K562 (cell line): ENCODE results near the gene GNAQ. TPM values are rescaled to one million over a fixed set of nuclear protein-coding genes. Genes with fewer than 3 reads are reported as not detected.

ENCODE experiments used
- ATAC-seq: fragments of 200-7000 bp; cut with Tn5 transposase; 3 replicates; pipeline ENCODE4 v1.9.1; 2020; ENCODE audit warnings: moderate library complexity
- BruUV-seq: library from RNA; stranded (reverse); fragments of 400-500 nt; replicated peaks from 2 replicates; lab custom pipeline; 2021; lab: Mats Ljungman, UMichigan
- CTCF ChIA-PET: fragments of 300-600 bp; formaldehyde crosslinking; extraction: SDS; loops from one replicate; lab custom pipeline; 2021; ENCODE audit warnings: low intra/inter-chr PET ratio; lab: Yijun Ruan, JAX
- POLR2A ChIA-PET: fragments of 300-600, 350-650 bp; sonication (Branson Sonifier 250); formaldehyde crosslinking; extraction: SDS; loops from one replicate; lab custom pipeline; 2021; ENCODE audit warnings: antibody characterized with exemption, inconsistent platforms; lab: Yijun Ruan, JAX
- DNase-seq, 4 experiments: peaks; one replicate each; pipeline versions ENCODE4 v3.0.0 to v3.0.0-alpha.2; 2011 to 2018; ENCODE audit warnings: low spot score in 3 of 4, mixed read lengths in 3 of 4; ENCODE audit errors: extremely low read depth in 1 of 4
- FAIRE-seq: peaks from 2 replicates; lab custom pipeline; 2011; peaks lifted over from hg19 to GRCh38; lab: Jason Lieb, UNC
- H2AFZ ChIP-seq: 2 replicates; pipeline ENCODE4 v1.6.0; 2011; ENCODE audit warnings: low read depth, low read length, control low read depth, inconsistent platforms
- H3K27ac ChIP-seq: fragments of 200-600 bp; 3 replicates; pipeline ENCODE4 v1.8.0; 2011; ENCODE audit warnings: low read depth, mild to moderate bottlenecking, control low read depth, inconsistent platforms, low read length, moderate library complexity, mixed read lengths; ENCODE audit errors: extremely low read depth
- H3K27me3 ChIP-seq, 2 experiments: fragments of 300-600 bp in 1 of 2; 2 replicates in 1 of 2; 3 replicates in 1 of 2; pipeline versions ENCODE4 v1.6.0 to v1.8.0; 2011; ENCODE audit warnings: inconsistent platforms in 2 of 2, low read length in 2 of 2, mild to moderate bottlenecking in 1 of 2, mixed read lengths in 1 of 2, moderate library complexity in 1 of 2; ENCODE audit not compliant: control insufficient read depth in 2 of 2, insufficient read depth in 2 of 2
- H3K36me3 ChIP-seq: fragments of 300-600 bp; 3 replicates; pipeline ENCODE4 v1.8.0; 2011; ENCODE audit warnings: mild to moderate bottlenecking, low read length, inconsistent platforms; ENCODE audit not compliant: control insufficient read depth, insufficient read depth
- H3K4me1 ChIP-seq, 2 experiments: fragments of 200-600 bp in 1 of 2; replicated peaks in 1 of 2; 2 replicates in 1 of 2; 3 replicates in 1 of 2; pipeline versions ENCODE4 v1.5.1 to v1.8.0; 2011; ENCODE audit warnings: inconsistent platforms in 2 of 2, low read length in 2 of 2, mild to moderate bottlenecking in 1 of 2, mixed read lengths in 1 of 2, moderate library complexity in 1 of 2; ENCODE audit not compliant: control insufficient read depth in 2 of 2, insufficient read depth in 2 of 2
- H3K4me2 ChIP-seq: 2 replicates; pipeline ENCODE4 v1.6.1; 2011; ENCODE audit warnings: low read length, control low read depth, inconsistent platforms, mixed read lengths; ENCODE audit not compliant: insufficient read depth
- H3K4me3 ChIP-seq: fragments of 200-600 bp; sonication (generic), shearing (Covaris generic); 2 replicates; pipeline ENCODE4 v1.5.1; 2016; ENCODE audit warnings: control low read depth, inconsistent platforms
- H3K79me2 ChIP-seq: fragments of 200-600 bp; 3 replicates; pipeline ENCODE4 v1.8.0; 2011; ENCODE audit warnings: low read length, inconsistent platforms; ENCODE audit not compliant: control insufficient read depth, insufficient read depth
- H3K9ac ChIP-seq, 2 experiments: 2 replicates each; pipeline versions ENCODE4 v1.6.0 to v1.6.1; 2011; ENCODE audit warnings: low read depth in 2 of 2, low read length in 2 of 2, control low read depth in 1 of 2, inconsistent platforms in 1 of 2, mild to moderate bottlenecking in 1 of 2, mixed read lengths in 1 of 2; ENCODE audit not compliant: insufficient read depth in 1 of 2
- H3K9me1 ChIP-seq: one replicate; pipeline ENCODE4 v1.6.0; 2011; ENCODE audit warnings: inconsistent platforms, mild to moderate bottlenecking, low read length, moderate library complexity; ENCODE audit not compliant: control insufficient read depth, insufficient read depth
- H3K9me3 ChIP-seq: replicated peaks from 2 replicates; pipeline ENCODE4 v1.5.1; 2011; ENCODE audit warnings: low read depth, low read length, inconsistent platforms; ENCODE audit not compliant: control insufficient read depth, insufficient read depth
- H4K20me1 ChIP-seq: replicated peaks from 2 replicates; pipeline ENCODE4 v1.6.1; 2011; ENCODE audit warnings: low read length, inconsistent platforms, mixed read lengths; ENCODE audit not compliant: control insufficient read depth, insufficient read depth
- CEBPB ChIP-seq: fragments of 450-650 bp; IDR thresholded peaks from 2 replicates; pipeline ENCODE4 v1.6.1; 2016; ENCODE audit warnings: missing genetic modification characterization, missing compliant biosample characterization
- KDM4B ChIP-seq, 2 experiments: fragments of 450-650 bp in 1 of 2; sonication (generic) in 1 of 2; IDR thresholded peaks; 2 replicates each; pipeline ENCODE4 v1.6.1; 2016 to 2017; ENCODE audit warnings: borderline replicate concordance in 2 of 2, antibody characterized with exemption in 1 of 2, low read depth in 1 of 2, mild to moderate bottlenecking in 1 of 2
- MAFG ChIP-seq: fragments of 450-650 bp; conservative IDR thresholded peaks from 2 replicates; pipeline ENCODE4 v1.6.1; 2016; ENCODE audit warnings: missing genetic modification characterization, missing compliant biosample characterization
- MCM7 ChIP-seq, 2 experiments: fragments of 450-650 bp; IDR thresholded peaks; 2 replicates each; pipeline ENCODE4 v1.6.1; 2016 to 2018
- MTF1 ChIP-seq: fragments of 250-450 bp; sonication (Bioruptor Pico); IDR thresholded peaks from 2 replicates; pipeline ENCODE4 v1.9.0; 2021; ENCODE audit warnings: moderate library complexity, mild to moderate bottlenecking, inconsistent platforms, borderline replicate concordance
- SMAD4 ChIP-seq: fragments of 250-450 bp; sonication (Bioruptor Pico); conservative IDR thresholded peaks from 2 replicates; pipeline ENCODE4 v1.8.0; 2021; ENCODE audit warnings: inconsistent platforms, mild to moderate bottlenecking, moderate library complexity
- ZNF551 ChIP-seq: fragments of 250-450 bp; sonication (Bioruptor Pico); IDR thresholded peaks from 2 replicates; pipeline ENCODE4 v1.5.0; 2021; ENCODE audit warnings: mild to moderate bottlenecking, moderate library complexity
- WGBS: fragments of 100-300 bp; shearing (Covaris generic); methylation state at CpG from one replicate; pipeline ENCODE4 v1.1.6; 2016; ENCODE audit warnings: low coverage, mixed read lengths; ENCODE audit not compliant: insufficient coverage; ENCODE audit errors: missing lambda C conversion rate; 5-methylcytosine and 5-hydroxymethylcytosine counted together
- in situ Hi-C: fragments of 300-500 bp; cut with MboI; formaldehyde crosslinking; loops from 4 replicates; pipeline ENCODE4 v1.15.0; 2018; ENCODE audit warnings: inconsistent platforms, mixed read lengths
- intact Hi-C: fragments of 100-400 bp; cut with micrococcal nuclease; formaldehyde crosslinking; loops from 2 replicates; pipeline ENCODE4 v1.14.2; 2022
- polyA plus RNA-seq, 8 experiments: library from polyadenylated mRNA; depleted of rRNA in 4 of 8; stranded (reverse) in 5 of 8; unstranded in 3 of 8; fragments of >200 nt; fragmentation: Nextera tagmentation in 2 of 8; fragmentation: Illumina TruSeq in 1 of 8; extraction: Ambion mirVana in 2 of 8; extraction: Trizol in 1 of 8; gene quantifications; 2 replicates each; pipeline versions ENCODE4 v1.2.1 to v1.2.3, GENCODE V29; 2011 to 2014; ENCODE audit warnings: inconsistent platforms in 1 of 8, missing spikeins in 1 of 8
- total RNA-seq, 7 experiments: library from RNA; depleted of rRNA in 6 of 7; stranded (reverse); fragments of >200 nt in 6 of 7; fragmentation: Illumina TruSeq in 2 of 7; extraction: Trizol in 2 of 7; gene quantifications; 2 replicates each; pipeline versions ENCODE4 v1.2.1 to v1.2.3, GENCODE V29; 2011 to 2021; ENCODE audit warnings: low replicate concordance in 1 of 7
- TF ChIP-seq, protein P1 (sequence below): fragments of 200-800 bp; sonication (Bioruptor generic); IDR thresholded peaks from 2 replicates; pipeline ENCODE4 v1.6.1; 2016; ENCODE audit warnings: missing genetic modification characterization, missing compliant biosample characterization

GNAQ gene
- total and polyA plus RNA-seq, 9 of the 15 experiments (the other 6 are each of a cell fraction or from before 2014, with no cell fraction given): 4.8 to 27.9 (median 17.5) TPM

DNA sequence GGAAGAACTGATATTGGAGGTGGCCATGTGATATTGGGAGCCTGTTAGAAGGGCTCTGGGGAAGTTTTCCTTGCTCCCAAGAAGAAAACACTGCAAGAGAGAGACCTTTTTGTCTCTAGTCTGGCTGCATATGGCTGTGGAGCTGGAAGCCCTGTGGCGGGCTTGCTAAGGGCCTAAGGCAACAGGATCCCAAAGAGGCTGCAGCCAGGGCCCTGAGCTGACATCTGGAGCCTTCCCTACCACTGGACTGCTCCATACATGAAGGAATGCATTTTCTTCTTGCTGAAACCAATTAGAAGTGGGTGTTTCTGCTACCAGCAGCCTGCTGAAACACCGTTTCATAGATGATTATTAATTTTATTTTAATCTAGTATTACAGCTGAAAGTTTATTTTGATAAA lies 42.2 kb downstream of the GNAQ start:
- no TSS peak for BruUV-seq

More for the DNA sequence above, 42.2 kb downstream of the GNAQ start:
- H3K4me1 ChIP-seq: peaks cover 8 to 25% of the 10 kb centered on the region in 2 experiments; a peak in 4 of 5 replicates
- H3K79me2 ChIP-seq: peaks cover 79% of the 10 kb centered on the region
- intact Hi-C loops: no loop called here
- H3K27me3 ChIP-seq: no peaks in the 10 kb centered on the region
- H3K9ac ChIP-seq: no peak overlapping the region
- peaks cover 8% of the 10 kb centered on the region; the same call in 2 of the 3 replicates for H3K36me3 ChIP-seq
- no peaks in the 10 kb centered on the region for H3K9me1 ChIP-seq
- H3K4me3 ChIP-seq: no peak overlapping the region
- no peak overlapping the region for H3K4me2 ChIP-seq
- H3K9me3 ChIP-seq: no peaks in the 10 kb centered on the region
- ATAC-seq (peak; percentile 13; the same call in 1 of the 3 replicates), DNase-seq (no peak), FAIRE-seq (no peak)
- in situ Hi-C loops: loop anchor here (10.0 kb wide), 1 partner anchor 45 kb away; the partner anchor contains the start of gene GNAQ
- no peak for TF ChIP-seq ZNF551 (CRISPR knock-in tag)
- no peak for TF ChIP-seq MAFG
- TF ChIP-seq CEBPB: no peak
- TF ChIP-seq, protein P1, sequence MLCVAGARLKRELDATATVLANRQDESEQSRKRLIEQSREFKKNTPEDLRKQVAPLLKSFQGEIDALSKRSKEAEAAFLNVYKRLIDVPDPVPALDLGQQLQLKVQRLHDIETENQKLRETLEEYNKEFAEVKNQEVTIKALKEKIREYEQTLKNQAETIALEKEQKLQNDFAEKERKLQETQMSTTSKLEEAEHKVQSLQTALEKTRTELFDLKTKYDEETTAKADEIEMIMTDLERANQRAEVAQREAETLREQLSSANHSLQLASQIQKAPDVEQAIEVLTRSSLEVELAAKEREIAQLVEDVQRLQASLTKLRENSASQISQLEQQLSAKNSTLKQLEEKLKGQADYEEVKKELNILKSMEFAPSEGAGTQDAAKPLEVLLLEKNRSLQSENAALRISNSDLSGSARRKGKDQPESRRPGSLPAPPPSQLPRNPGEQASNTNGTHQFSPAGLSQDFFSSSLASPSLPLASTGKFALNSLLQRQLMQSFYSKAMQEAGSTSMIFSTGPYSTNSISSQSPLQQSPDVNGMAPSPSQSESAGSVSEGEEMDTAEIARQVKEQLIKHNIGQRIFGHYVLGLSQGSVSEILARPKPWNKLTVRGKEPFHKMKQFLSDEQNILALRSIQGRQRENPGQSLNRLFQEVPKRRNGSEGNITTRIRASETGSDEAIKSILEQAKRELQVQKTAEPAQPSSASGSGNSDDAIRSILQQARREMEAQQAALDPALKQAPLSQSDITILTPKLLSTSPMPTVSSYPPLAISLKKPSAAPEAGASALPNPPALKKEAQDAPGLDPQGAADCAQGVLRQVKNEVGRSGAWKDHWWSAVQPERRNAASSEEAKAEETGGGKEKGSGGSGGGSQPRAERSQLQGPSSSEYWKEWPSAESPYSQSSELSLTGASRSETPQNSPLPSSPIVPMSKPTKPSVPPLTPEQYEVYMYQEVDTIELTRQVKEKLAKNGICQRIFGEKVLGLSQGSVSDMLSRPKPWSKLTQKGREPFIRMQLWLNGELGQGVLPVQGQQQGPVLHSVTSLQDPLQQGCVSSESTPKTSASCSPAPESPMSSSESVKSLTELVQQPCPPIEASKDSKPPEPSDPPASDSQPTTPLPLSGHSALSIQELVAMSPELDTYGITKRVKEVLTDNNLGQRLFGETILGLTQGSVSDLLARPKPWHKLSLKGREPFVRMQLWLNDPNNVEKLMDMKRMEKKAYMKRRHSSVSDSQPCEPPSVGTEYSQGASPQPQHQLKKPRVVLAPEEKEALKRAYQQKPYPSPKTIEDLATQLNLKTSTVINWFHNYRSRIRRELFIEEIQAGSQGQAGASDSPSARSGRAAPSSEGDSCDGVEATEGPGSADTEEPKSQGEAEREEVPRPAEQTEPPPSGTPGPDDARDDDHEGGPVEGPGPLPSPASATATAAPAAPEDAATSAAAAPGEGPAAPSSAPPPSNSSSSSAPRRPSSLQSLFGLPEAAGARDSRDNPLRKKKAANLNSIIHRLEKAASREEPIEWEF (CRISPR knock-in tag): no peak
- no peak for TF ChIP-seq MCM7 (IDR thresholded peaks at IDR 0.05)
- TF ChIP-seq MTF1 (CRISPR knock-in tag): no peak
- no peak for TF ChIP-seq SMAD4 (CRISPR knock-in tag)
- no peak for TF ChIP-seq KDM4B (IDR thresholded peaks at IDR 0.05; ENCODE audit: borderline replicate concordance in 2 of 2, low read depth in 1 of 2)
- CTCF ChIA-PET: no interaction called here
- WGBS: 64% methylated on average over 2 of the region's 2 CpGs
- POLR2A ChIA-PET: interaction anchor here (0.9 to 1.1 kb wide), 2 partner anchors 8 to 10 kb away, joined by 3 to 4 read pairs; no protein-coding TSS in a partner anchor
- 0 out of 2 replicates have a peak, but pooled peaks cover 4% of the 10 kb centered on the region for H4K20me1 ChIP-seq
- H2AFZ ChIP-seq: no peak overlapping the region
- peak overlapping the region; percentile 28; the same call in 1 of the 3 replicates for H3K27ac ChIP-seq
